NCI-H1417 (cell line): Measurements from ENCODE around the gene HBZ.
"Not testable (repeated sequence)": the region's sequence is repeated elsewhere in the genome, so short reads cannot be mapped to it uniquely, and the experiment has no call there.

Source experiments
- DNase-seq, 3 experiments: peaks; one replicate each; lab custom pipeline; 2025; lab: John Stamatoyannopoulos, UW

HBZ gene

DNA sequence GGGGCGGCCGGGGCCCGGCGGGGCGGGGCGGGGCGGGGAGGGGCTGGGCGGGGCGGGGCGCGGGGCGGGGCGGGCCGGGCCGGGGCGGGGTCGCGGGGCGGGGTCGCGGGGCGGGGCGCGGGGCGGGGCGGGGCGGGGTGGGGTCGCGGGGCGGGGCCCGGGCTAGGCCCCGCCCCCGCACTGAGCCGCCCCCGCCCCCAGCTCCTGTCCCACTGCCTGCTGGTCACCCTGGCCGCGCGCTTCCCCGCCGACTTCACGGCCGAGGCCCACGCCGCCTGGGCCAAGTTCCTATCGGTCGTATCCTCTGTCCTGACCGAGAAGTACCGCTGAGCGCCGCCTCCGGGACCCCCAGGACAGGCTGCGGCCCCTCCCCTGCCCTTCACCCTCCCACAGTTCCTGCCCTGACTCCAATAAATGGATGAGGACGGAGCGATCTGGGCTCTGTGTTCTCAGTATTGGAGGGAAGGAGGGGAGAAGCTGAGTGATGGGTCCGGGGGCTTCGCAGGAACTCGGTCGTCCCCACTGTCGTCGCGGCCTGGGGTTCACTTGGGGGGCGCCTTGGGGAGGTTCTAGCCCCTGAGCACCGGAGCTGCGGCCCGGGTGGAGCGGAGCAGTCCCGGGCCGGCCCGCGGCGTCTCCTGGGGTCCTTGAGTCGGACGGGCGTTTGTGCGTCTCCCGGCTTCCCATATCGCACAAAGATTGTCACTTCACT, 12.5 kb downstream of the HBZ start:
- DNase-seq: no peak

DNA sequence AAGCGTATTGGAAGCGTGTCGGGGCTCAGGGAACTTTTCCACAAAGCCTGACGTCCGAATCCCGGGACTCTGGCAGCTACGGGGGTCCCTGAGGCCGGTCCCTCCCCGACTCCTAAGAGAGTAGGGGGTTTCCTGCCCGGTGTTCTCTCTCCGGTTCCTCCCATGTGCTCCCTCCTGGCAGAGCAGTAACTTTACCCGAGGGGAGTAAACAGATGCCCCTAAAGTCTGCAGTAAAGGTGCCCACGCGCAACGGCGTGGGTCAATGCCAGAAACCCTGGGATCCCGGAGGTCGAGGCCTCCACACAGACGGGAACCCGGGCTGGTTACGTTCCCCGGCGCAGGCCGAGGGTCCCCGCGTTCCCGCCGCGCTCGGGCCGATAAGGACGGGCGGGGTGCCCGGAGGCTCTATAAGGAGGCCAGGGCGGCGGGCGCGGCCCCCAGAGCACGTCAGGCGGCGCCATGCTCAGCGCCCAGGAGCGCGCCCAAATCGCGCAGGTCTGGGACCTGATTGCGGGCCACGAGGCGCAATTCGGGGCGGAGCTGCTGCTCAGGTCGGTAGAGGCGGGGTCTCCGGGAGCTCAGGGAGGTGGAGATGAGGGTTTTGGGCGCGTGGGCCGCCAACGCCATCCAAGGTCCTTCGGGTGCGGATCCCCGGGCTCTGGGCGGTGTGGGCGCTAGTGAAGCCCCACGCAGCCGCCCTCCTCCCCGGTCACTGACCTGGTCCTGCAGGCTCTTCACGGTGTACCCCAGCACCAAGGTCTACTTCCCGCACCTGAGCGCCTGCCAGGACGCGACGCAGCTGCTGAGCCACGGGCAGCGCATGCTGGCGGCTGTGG, 13.3 kb downstream of the HBZ start, which contains the start of gene HBM:
Gene HBM (plus strand): TSS at position 440 of the 836 bp plus-strand sequence. CDS start 20 bp downstream, at position 460.
- DNase-seq: peak in 2 of 3 experiments; percentile 23 to 37

DNA sequence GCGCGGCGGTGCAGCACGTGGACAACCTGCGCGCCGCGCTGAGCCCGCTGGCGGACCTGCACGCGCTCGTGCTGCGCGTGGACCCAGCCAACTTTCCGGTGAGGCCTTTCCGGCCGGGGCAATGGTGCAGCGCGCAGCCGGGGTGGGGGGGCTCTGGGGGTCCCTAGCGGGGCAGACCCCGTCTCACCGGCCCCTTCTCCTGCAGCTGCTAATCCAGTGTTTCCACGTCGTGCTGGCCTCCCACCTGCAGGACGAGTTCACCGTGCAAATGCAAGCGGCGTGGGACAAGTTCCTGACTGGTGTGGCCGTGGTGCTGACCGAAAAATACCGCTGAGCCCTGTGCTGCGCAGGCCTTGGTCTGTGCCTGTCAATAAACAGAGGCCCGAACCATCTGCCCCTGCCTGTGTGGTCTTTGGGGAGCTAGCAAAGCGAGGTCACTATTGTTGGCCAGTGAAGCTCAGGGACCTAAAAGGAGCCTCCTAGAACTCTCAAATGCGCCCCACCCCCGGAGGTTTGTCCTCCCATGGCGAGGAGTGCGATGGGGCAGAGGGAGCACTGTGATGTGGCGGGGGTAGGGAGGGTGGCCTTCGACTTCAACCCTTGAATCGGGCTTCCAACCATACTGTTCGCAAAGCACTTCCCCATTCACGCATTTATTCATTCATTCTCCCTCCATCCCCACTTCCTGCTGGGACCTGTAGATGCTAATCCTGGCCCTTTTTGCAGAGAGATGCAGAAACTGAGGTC, 14.1 kb downstream of the HBZ start:
- no peak for DNase-seq

DNA sequence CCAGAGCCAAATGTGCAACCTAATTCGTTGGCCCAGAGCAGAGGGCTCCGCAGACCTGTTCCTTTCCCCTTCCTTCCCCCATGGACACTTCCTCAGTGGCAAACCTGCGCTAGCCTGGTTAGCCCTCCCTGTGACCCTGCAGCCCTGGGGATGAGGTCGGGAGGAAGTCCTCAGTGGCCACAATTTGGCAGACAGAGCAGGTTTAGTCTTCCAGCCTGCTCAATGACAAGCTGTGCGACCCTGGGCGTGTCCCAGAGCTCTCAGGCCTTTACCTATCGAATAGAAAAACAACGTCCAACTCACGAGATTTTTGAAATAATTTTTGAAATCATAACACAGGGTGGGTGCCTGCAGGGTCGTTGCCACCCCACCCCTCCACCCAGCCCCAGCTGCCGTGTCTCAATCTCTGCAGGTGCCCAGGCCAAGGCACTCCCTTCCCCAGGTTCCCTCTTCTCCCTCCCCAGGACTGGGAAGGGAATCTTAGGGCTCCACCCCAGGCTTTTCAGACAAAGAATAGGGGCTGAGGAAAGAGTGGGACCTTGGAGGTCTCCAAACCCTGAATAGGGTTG, 14.8 kb downstream of the HBZ start:
- no peak for DNase-seq

DNA sequence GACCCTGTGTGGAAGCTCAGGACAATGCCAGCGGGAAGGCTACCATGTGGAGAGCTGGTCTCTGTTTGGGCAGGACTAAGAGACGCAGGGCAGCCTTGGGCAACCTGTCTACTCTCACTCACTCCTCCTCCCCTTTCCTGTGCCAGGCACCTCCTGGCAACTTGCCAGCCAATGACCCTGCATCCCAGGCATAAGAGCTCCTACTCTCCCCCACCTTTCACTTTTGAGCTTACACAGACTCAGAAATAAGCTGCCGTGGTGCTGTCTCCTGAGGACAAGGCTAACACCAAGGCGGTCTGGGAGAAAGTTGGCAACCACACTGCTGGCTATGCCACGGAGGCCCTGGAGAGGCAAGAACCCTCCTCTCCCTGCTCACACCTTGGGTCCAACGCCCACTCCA, 16.0 kb downstream of the HBZ start:
- peak in 2 of 3 experiments; percentile 26 to 74 for DNase-seq

DNA sequence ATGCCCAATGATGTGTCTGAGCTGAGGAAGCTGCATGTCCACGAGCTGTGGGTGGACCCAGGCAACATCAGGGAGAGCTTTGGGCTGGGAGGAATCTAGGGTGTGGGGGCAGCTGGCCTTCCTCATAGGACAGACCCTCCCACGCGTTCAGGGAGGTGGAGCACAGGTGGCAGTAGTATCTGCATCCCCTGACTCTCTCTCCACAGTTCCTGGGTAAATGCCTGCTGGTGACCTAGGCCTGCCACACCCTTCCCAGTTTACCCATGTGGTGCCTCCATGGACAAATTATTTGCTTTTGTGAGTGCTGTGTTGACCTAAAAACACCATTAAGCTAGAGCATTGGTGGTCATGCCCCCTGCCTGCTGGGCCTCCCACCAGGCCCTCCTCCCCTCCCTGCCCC, 16.6 kb downstream of the HBZ start:
- DNase-seq: no peak

DNA sequence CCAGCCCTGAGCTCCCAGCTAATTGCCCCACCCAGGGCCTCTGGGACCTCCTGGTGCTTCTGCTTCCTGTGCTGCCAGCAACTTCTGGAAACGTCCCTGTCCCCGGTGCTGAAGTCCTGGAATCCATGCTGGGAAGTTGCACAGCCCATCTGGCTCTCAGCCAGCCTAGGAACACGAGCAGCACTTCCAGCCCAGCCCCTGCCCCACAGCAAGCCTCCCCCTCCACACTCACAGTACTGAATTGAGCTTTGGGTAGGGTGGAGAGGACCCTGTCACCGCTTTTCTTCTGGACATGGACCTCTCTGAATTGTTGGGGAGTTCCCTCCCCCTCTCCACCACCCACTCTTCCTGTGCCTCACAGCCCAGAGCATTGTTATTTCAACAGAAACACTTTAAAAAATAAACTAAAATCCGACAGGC, 17.7 kb downstream of the HBZ start:
- peak in 1 of 3 experiments; percentile 9 for DNase-seq

DNA sequence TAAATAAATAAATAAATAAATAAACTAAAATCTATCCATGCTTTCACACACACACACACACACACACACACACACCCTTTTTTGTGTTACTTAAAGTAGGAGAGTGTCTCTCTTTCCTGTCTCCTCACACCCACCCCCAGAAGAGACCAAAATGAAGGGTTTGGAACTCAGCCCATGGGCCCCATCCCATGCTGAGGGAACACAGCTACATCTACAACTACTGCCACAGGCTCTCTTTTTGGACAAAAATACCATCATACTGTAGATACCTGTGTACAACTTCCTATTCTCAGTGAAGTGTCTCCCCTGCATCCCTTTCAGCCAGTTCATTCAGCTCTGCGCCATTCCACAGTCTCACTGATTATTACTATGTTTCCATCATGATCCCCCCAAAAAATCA, 18.3 kb downstream of the HBZ start:
- no peak for DNase-seq

DNA sequence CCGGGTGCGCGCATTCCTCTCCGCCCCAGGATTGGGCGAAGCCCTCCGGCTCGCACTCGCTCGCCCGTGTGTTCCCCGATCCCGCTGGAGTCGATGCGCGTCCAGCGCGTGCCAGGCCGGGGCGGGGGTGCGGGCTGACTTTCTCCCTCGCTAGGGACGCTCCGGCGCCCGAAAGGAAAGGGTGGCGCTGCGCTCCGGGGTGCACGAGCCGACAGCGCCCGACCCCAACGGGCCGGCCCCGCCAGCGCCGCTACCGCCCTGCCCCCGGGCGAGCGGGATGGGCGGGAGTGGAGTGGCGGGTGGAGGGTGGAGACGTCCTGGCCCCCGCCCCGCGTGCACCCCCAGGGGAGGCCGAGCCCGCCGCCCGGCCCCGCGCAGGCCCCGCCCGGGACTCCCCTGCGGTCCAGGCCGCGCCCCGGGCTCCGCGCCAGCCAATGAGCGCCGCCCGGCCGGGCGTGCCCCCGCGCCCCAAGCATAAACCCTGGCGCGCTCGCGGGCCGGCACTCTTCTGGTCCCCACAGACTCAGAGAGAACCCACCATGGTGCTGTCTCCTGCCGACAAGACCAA, 20.0 kb downstream of the HBZ start, which contains the start of gene HBA2:
Gene HBA2 (plus strand): TSS at position 503 of the 568 bp plus-strand sequence. CDS start 37 bp downstream, at position 540.
- DNase-seq: not testable (repeated sequence)

DNA sequence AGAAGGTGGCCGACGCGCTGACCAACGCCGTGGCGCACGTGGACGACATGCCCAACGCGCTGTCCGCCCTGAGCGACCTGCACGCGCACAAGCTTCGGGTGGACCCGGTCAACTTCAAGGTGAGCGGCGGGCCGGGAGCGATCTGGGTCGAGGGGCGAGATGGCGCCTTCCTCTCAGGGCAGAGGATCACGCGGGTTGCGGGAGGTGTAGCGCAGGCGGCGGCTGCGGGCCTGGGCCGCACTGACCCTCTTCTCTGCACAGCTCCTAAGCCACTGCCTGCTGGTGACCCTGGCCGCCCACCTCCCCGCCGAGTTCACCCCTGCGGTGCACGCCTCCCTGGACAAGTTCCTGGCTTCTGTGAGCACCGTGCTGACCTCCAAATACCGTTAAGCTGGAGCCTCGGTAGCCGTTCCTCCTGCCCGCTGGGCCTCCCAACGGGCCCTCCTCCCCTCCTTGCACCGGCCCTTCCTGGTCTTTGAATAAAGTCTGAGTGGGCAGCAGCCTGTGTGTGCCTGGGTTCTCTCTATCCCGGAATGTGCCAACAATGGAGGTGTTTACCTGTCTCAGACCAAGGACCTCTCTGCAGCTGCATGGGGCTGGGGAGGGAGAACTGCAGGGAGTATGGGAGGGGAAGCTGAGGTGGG, 20.9 kb downstream of the HBZ start:
- peak in 1 of 3 experiments; percentile 45 for DNase-seq

DNA sequence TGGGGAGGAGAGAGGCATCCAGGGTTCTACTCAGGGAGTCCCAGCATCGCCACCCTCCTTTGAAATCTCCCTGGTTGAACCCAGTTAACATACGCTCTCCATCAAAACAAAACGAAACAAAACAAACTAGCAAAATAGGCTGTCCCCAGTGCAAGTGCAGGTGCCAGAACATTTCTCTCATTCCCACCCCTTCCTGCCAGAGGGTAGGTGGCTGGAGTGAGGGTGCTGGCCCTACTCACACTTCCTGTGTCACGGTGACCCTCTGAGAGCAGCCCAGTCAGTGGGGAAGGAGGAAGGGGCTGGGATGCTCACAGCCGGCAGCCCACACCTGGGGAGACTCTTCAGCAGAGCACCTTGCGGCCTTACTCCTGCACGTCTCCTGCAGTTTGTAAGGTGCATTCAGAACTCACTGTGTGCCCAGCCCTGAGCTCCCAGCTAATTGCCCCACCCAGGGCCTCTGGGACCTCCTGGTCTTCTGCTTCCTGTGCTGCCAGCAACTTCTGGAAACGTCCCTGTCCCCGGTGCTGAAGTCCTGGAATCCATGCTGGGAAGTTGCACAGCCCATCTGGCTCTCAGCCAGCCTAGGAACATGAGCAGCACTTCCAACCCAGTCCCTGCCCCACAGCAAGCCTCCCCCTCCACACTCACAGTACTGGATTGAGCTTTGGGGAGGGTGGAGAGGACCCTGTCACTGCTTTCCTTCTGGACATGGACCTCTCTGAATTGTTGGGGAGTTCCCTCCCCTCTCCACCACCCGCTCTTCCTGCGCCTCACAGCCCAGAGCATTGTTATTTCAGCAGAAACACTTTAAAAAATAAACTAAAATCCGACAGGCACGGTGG, 21.7 kb downstream of the HBZ start:
- not testable (repeated sequence) for DNase-seq

DNA sequence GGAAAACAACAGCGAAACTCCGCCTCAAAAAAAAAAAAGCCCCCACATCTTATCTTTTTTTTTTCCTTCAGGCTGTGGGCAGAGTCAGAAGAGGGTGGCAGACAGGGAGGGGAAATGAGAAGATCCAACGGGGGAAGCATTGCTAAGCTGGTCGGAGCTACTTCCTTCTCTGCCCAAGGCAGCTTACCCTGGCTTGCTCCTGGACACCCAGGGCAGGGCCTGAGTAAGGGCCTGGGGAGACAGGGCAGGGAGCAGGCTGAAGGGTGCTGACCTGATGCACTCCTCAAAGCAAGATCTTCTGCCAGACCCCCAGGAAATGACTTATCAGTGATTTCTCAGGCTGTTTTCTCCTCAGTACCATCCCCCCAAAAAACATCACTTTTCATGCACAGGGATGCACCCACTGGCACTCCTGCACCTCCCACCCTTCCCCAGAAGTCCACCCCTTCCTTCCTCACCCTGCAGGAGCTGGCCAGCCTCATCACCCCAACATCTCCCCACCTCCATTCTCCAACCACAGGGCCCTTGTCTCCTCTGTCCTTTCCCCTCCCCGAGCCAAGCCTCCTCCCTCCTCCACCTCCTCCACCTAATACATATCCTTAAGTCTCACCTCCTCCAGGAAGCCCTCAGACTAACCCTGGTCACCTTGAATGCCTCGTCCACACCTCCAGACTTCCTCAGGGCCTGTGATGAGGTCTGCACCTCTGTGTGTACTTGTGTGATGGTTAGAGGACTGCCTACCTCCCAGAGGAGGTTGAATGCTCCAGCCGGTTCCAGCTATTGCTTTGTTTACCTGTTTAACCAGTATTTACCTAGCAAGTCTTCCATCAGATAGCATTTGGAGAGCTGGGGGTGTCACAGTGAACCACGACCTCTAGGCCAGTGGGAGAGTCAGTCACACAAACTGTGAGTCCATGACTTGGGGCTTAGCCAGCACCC, 22.8 kb downstream of the HBZ start:
- DNase-seq: no peak

DNA sequence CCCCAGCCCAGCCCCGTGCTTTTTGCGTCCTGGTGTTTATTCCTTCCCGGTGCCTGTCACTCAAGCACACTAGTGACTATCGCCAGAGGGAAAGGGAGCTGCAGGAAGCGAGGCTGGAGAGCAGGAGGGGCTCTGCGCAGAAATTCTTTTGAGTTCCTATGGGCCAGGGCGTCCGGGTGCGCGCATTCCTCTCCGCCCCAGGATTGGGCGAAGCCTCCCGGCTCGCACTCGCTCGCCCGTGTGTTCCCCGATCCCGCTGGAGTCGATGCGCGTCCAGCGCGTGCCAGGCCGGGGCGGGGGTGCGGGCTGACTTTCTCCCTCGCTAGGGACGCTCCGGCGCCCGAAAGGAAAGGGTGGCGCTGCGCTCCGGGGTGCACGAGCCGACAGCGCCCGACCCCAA, 23.6 kb downstream of the HBZ start:
- DNase-seq: not testable (repeated sequence)

DNA sequence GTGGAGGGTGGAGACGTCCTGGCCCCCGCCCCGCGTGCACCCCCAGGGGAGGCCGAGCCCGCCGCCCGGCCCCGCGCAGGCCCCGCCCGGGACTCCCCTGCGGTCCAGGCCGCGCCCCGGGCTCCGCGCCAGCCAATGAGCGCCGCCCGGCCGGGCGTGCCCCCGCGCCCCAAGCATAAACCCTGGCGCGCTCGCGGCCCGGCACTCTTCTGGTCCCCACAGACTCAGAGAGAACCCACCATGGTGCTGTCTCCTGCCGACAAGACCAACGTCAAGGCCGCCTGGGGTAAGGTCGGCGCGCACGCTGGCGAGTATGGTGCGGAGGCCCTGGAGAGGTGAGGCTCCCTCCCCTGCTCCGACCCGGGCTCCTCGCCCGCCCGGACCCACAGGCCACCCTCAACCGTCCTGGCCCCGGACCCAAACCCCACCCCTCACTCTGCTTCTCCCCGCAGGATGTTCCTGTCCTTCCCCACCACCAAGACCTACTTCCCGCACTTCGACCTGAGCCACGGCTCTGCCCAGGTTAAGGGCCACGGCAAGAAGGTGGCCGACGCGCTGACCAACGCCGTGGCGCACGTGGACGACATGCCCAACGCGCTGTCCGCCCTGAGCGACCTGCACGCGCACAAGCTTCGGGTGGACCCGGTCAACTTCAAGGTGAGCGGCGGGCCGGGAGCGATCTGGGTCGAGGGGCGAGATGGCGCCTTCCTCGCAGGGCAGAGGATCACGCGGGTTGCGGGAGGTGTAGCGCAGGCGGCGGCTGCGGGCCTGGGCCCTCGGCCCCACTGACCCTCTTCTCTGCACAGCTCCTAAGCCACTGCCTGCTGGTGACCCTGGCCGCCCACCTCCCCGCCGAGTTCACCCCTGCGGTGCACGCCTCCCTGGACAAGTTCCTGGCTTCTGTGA, 24.3 kb downstream of the HBZ start, which contains the start of gene HBA1:
Gene HBA1 (plus strand): TSS at position 204 of the 906 bp plus-strand sequence. CDS start 37 bp downstream, at position 241.
- not testable (repeated sequence) for DNase-seq

DNA sequence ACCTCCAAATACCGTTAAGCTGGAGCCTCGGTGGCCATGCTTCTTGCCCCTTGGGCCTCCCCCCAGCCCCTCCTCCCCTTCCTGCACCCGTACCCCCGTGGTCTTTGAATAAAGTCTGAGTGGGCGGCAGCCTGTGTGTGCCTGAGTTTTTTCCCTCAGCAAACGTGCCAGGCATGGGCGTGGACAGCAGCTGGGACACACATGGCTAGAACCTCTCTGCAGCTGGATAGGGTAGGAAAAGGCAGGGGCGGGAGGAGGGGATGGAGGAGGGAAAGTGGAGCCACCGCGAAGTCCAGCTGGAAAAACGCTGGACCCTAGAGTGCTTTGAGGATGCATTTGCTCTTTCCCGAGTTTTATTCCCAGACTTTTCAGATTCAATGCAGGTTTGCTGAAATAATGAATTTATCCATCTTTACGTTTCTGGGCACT, 25.0 kb downstream of the HBZ start:
- peak in 1 of 3 experiments; percentile 51 for DNase-seq

DNA sequence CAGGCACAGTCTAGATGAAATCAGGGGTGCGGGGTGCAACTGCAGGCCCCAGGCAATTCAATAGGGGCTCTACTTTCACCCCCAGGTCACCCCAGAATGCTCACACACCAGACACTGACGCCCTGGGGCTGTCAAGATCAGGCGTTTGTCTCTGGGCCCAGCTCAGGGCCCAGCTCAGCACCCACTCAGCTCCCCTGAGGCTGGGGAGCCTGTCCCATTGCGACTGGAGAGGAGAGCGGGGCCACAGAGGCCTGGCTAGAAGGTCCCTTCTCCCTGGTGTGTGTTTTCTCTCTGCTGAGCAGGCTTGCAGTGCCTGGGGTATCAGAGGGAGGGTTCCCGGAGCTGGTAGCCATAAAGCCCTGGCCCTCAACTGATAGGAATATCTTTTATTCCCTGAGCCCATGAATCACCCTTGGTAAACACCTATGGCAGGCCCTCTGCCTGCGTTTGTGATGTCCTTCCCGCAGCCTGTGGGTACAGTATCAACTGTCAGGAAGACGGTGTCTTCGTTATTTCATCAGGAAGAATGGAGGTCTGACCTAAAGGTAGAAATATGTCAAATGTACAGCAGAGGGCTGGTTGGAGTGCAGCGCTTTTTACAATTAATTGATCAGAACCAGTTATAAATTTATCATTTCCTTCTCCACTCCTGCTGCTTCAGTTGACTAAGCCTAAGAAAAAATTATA, 25.7 kb downstream of the HBZ start:
- DNase-seq: no peak

DNA sequence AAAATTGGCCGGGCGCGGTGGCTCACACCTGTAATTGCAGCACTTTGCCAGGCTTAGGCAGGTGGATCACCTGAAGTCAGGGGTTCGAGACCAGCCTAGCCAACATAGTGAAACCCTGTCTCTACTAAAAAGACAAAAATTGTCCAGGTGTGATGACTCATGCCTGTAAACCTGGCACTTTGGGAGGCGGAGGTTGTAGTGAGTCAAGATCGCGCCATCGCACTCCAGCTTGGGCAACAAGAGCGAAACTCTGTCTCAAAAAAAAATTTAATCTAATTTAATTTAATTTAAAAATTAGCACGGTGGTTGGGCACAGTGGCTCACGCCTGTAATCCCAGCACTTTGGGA, 26.2 kb downstream of the HBZ start:
- DNase-seq: no peak
